Measurements from ENCODE around the gene TOMM7. TPM values are rescaled to one million over a fixed set of nuclear protein-coding genes. Genes with fewer than 3 reads are reported as not detected.

The TOMM7 gene
- total RNA-seq, 6 experiments from 2014 or later: 25.9 to 180 (median 102) TPM

DNA sequence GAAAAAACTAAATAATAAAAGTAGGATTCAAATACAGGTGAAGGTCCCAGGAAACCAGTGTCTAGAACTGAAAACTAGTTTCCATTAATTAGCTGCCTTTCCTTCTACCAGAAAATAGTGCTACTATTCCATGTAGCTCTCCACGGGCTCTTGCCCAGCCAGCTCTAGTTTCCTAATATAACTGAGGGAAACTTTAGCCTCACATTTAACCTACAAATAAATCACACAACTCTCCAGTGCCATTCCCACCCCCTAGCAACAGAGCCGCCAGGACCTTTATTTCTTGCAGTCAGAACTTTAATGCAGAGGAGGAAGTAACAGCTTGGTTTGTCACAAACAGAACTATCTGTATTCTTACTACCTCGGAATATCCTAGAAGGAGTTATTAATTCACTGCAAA lies 10.3 kb downstream of the TOMM7 start:
- TF ChIP-seq POLR2A (IDR thresholded peaks at IDR 0.05): no peak
- TF ChIP-seq, protein P1, sequence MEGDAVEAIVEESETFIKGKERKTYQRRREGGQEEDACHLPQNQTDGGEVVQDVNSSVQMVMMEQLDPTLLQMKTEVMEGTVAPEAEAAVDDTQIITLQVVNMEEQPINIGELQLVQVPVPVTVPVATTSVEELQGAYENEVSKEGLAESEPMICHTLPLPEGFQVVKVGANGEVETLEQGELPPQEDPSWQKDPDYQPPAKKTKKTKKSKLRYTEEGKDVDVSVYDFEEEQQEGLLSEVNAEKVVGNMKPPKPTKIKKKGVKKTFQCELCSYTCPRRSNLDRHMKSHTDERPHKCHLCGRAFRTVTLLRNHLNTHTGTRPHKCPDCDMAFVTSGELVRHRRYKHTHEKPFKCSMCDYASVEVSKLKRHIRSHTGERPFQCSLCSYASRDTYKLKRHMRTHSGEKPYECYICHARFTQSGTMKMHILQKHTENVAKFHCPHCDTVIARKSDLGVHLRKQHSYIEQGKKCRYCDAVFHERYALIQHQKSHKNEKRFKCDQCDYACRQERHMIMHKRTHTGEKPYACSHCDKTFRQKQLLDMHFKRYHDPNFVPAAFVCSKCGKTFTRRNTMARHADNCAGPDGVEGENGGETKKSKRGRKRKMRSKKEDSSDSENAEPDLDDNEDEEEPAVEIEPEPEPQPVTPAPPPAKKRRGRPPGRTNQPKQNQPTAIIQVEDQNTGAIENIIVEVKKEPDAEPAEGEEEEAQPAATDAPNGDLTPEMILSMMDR (IDR thresholded peaks at IDR 0.05): no peak
- DNase-seq: no peak
- WGBS (ENCODE audit: insufficient coverage, low coverage, low lambda C conversion rate, missing lambda C conversion rate): 81% methylated on average over 2 of the region's 3 CpGs
- H3K27ac ChIP-seq: no peak overlapping the region
- intact Hi-C loops (cut with DNase I): no loop called here
- H3K27me3 ChIP-seq: no peaks in the 10 kb centered on the region
- no peaks in the 10 kb centered on the region for H3K9me3 ChIP-seq
- H3K36me3 ChIP-seq: peaks cover 0 to 39% (median 15%) of the 10 kb centered on the region in 4 donors
- no peak overlapping the region for H3K4me3 ChIP-seq
- H3K4me1 ChIP-seq: peaks cover 0 to 9% (median 0%) of the 10 kb centered on the region in 4 donors
- ATAC-seq: no peak

DNA sequence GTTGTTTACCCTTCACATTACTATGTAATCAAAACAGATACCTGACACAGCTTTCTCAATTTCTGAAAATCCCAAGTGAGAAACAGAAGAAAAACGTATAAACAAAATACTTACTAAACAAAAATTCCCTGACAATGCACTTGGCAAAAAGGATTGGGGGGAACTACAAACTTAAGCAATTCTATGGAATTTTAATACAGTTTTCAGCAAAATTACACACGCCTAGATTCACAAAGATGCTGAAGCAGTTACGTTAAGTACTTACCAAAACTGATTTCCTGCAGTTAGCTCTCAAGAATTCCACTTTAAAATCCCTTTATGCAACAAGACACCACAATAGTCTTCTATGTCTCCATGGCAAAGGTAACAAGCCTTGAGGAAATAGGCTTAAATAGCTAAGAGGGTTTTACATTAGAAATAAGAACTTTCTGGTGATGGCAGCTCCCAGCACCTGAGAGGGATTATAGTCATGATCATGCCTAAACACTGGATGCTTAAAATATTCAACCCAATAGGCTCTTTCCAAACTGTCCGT lies 10.8 kb downstream of the TOMM7 start:
- ATAC-seq: no peak
- intact Hi-C loops (cut with DNase I): no loop called here
- H3K4me1 ChIP-seq: peaks cover 0 to 9% (median 0%) of the 10 kb centered on the region in 4 donors
- H3K4me3 ChIP-seq: no peak overlapping the region
- H3K27me3 ChIP-seq: no peaks in the 10 kb centered on the region
- peaks cover 0 to 34% (median 11%) of the 10 kb centered on the region in 4 donors for H3K36me3 ChIP-seq
- no peak for DNase-seq
- 76% methylated on average over 4 of the region's 4 CpGs for WGBS (ENCODE audit: insufficient coverage, low coverage, low lambda C conversion rate, missing lambda C conversion rate)
- H3K27ac ChIP-seq: no peak overlapping the region
- H3K9me3 ChIP-seq: no peaks in the 10 kb centered on the region
- TF ChIP-seq, protein P1 (IDR thresholded peaks at IDR 0.05): no peak
- no peak for TF ChIP-seq POLR2A (IDR thresholded peaks at IDR 0.05)

DNA sequence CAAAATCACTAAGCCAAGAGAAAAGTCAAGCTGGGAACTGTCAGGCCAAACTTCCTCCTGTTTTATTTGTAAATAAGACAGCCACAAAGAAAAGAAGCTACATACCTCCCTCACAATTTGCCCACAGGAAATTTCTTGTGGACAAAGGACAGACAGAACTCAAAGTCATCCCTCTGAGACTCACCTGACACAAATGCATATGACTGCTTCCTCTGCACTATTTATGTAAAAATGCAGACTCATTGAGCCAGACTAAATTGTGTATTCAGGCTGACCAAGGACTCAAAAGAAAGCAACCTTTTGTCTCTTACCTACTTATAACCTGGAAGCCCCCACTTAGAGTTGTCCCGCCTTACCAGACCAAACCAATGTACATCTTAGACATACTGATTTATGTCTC lies 11.8 kb downstream of the TOMM7 start:
- Histone ChIP-seq H3K4me3 (no peak overlapping the region), H3K4me1 (peaks cover 0 to 9% (median 0%) of the 10 kb centered on the region in 4 donors), H3K36me3 (peaks cover 0 to 24% (median 6%) of the 10 kb centered on the region in 4 donors), H3K27ac (no peak overlapping the region), H3K27me3 (no peaks in the 10 kb centered on the region), H3K9me3 (no peaks in the 10 kb centered on the region)
- no peak for ATAC-seq
- WGBS (ENCODE audit: insufficient coverage, low coverage, low lambda C conversion rate, missing lambda C conversion rate): 100% methylated on average over 1 of the region's 1 CpG
- TF ChIP-seq, protein P1 (IDR thresholded peaks at IDR 0.05): no peak
- no peak for TF ChIP-seq POLR2A (IDR thresholded peaks at IDR 0.05)
- DNase-seq: no peak
- intact Hi-C loops (cut with DNase I): no loop called here

DNA sequence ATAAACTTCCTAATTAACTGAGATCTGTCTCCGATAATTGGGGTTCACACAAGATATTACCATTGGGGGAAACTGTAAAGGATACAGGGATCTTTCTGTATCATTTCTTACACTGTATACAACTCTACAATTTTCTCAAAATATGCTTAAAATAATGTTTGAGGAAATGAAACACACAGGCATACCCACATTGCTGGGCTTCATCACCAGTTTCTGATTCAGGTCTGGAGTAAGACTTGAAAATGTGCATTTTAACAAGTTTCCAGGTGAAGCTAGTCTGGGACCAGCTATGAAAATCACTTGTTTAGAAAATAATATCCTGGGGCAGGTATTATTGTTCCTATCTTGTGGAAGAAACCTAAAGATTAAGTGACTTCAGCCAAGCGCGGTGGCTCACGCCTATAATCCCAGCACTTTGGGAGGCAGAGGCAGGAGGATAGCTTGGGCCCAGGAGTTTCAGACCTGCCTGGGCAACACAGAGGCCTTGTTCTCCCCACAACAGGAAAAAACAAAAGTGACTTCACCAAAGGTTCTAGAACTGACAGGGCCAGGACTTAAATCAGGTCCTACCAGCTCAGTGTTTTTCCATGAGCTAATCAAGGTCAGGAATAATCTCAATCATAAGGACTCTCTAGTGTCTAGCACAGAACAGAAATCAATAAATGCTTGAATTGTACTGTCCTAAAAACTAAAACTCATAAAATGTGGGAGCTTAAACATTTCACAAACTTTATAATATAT lies 12.6 kb downstream of the TOMM7 start:
- Histone ChIP-seq H3K9me3 (no peaks in the 10 kb centered on the region), H3K27ac (no peak overlapping the region), H3K36me3 (peaks cover 0 to 17% (median 6%) of the 10 kb centered on the region in 4 donors), H3K4me3 (no peak overlapping the region), H3K4me1 (peaks cover 0 to 7% (median 0%) of the 10 kb centered on the region in 4 donors), H3K27me3 (no peaks in the 10 kb centered on the region)
- intact Hi-C loops (cut with DNase I): no loop called here
- TF ChIP-seq POLR2A (IDR thresholded peaks at IDR 0.05): no peak
- TF ChIP-seq, protein P1 (IDR thresholded peaks at IDR 0.05): no peak
- 95% methylated on average over 2 of the region's 4 CpGs for WGBS (ENCODE audit: insufficient coverage, low coverage, low lambda C conversion rate, missing lambda C conversion rate)
- no peak for ATAC-seq
- DNase-seq: no peak
